Measurements from ENCODE around the gene HDHD2.

DNA sequence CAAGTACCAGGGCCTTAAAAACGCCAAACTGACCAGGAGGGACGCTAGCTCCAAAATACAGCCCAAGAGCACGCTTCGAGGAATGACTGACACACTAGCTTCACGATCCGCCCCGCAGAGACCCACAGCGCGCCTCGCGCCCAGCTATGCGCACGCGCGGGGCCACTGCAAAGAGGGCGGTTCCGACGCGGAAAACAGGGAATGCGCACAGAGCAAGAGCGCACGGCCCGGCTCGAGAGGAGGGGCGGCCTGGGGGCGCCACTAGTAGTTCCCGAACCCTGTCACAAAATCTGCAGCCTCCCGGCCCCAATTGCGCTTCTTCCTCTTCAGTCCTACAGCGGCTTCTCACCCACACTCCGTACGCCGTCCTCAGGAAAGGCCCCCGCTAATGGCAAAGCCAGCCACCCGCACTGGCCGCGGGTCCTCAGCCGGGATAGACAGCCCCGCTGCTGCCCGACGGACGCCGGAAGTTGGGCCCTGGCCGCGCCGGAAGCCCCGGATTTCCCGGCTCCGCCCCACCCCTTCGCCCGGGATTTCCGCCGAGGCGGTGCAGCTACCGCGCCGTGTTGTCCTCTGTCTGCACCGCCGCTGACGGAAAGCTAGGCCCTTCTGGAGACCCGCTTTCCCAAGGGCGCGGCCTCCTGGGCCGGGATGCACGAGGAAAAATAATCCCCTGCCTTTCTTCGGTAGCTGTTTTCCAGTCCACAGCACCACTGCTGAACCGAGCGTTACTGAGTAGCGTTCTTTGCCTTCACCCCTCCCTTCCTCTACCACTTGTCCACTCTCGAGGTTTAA, at the start of gene HDHD2:
- TF ChIP-seq, protein P1, sequence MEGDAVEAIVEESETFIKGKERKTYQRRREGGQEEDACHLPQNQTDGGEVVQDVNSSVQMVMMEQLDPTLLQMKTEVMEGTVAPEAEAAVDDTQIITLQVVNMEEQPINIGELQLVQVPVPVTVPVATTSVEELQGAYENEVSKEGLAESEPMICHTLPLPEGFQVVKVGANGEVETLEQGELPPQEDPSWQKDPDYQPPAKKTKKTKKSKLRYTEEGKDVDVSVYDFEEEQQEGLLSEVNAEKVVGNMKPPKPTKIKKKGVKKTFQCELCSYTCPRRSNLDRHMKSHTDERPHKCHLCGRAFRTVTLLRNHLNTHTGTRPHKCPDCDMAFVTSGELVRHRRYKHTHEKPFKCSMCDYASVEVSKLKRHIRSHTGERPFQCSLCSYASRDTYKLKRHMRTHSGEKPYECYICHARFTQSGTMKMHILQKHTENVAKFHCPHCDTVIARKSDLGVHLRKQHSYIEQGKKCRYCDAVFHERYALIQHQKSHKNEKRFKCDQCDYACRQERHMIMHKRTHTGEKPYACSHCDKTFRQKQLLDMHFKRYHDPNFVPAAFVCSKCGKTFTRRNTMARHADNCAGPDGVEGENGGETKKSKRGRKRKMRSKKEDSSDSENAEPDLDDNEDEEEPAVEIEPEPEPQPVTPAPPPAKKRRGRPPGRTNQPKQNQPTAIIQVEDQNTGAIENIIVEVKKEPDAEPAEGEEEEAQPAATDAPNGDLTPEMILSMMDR (IDR thresholded peaks at IDR 0.05) = no peak
- TF ChIP-seq POLR2A (IDR thresholded peaks at IDR 0.05) = no peak

All from lower leg skin (tissue), 3 donors.